Superior temporal gyrus (tissue), 1 donor: ENCODE measurements around the gene CLK3.
"Not testable (repeated sequence)": the region's sequence is repeated elsewhere in the genome, so short reads cannot be mapped to it uniquely, and the experiment has no call there.

Source experiments
- DNase-seq: peaks from one replicate; pipeline ENCODE4 v3.0.0-alpha.2; 2016; ENCODE audit errors: extremely low spot score

The CLK3 gene

DNA sequence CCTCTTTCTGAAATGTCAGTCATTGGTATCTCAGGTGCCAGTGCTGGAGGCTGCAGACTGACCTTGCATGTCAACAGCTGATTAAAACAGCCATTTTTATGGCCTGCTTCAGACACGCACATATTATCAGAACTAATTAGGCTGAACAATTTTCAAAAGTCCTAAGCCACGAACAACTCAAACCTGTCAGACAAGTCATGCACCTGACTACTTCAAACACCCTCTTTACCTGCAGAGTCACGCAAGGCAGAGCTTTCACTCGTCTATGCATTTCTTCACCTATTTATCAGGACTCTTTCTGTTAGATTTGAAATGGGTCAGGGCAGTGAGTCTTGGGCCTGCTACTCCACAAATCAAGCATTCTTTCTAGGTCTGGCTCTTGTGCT, 26.7 kb downstream of the CLK3 start:
- DNase-seq, result no peak

DNA sequence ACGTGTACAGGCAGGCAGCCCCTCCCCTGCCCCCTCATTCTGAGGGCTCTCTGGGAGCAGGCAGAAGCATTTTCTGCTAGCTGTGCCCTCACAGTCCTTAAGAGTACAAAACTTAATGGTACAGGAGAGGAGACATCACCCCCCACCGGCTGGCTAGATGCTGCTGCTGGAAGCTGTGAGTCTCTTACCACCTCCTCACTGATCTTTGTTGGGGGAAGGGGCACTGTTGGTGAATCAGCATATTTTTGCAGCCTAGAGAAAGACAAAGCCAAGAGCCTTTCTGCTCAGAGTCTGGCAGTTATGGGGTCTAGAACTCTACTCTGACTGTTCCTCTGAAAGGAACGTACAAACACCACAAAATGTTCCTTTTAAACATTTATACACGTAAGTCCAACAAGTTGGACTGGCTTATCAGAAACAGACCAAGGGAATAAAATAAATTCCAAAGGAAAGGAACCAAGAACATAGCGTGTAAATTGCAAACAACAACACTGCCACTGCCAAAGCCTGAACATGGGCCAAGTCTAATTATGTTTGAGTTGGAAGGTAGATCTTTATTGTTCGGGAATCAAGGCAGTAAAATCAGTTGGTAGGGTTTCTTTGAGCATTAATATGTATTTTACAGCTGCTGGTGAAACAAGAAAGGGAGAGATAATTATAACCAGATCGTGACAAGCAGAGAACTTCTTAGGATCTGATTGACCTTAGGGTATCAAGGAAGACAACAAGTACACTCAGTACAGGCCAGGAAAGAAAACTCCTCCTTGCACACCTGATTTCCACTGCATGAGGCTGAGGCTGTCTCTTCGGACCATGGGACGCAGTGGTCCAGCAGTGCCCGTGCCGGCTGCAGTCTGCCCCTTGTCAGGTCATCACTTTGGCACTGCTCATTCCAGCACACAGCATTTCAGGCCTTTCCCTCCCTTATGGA, 27.4 kb downstream of the CLK3 start:
- DNase-seq, result no peak

DNA sequence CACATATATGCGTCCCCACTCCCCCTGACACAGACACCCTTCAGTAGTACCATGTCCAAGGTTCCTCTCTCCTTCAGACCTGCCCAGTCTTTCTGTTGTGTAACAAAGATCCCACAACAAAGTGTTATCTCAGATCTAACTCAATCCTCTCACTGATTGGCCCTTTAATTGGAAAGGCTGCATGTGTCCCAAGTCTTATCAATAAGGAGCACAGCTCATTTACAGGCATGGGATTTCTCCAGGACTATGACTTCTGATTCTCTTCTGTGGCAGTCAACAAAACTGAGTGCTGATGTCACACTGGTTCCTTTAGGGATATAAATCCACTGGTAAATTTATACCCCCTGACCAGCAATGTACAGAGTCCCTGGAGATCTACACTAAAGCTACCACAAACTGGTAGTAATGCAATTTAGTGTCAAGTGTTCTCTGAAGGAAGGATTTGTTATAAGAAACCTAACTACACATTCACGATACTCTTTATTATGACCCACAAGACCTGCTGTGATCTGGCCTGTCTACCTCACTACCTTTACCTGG, 28.1 kb downstream of the CLK3 start:
- no peak for DNase-seq

DNA sequence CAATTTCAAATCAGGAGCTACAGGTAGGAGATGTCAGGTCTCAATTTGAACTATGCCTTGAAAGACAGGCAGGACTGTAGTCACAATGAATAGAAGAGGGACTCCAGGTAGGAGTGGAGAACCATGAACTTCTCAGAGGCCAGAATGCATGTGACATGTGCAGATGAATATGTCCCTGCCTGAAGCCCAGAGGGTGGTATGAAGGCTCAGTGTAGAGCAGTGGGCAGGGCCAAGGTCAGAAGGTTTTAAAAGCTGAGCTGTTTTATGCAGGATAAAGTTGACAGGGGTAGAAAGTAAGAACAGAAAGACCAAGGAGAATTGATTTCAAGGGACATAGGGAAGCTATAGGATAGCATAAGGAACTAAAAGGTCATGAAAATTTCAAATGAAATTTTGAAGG, 30.8 kb downstream of the CLK3 start:
- no peak for DNase-seq

DNA sequence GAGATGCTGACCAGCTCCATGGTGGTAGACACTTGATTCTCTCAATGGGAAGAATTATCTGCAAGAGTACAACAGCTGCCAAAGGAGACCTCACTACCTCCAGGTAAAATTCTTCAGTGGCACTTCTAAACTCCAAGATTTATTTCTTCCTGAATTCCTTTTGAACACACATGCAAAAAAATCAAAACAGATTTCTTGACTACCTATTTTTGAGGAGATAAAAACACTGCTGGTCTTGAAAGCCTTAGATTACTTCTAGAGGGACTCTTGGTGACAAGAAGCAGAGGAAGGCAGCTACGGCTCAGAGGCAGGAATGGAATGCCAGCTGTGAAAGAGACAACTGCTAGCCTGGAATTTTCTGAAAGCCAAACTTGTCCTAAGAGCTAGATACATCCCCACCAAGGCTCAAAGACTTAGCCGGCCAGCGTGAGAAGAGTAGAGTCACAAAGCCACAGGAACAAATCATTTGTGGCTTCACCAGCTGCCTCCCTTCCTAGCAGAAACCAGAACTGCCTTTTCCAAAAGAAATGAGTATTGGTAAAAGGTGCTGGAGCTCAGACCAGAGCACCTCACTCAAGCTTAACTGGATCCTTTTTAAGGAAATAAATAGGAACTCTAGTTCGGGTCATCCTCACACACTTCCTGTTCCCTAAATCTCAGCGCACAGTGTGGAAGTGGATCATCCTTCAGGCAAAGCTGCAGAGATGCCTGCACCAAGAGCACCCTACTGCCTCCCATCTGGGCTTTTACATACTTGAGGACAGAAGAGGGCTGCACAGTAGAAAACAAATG, 32.6 kb downstream of the CLK3 start:
- DNase-seq, result no peak

DNA sequence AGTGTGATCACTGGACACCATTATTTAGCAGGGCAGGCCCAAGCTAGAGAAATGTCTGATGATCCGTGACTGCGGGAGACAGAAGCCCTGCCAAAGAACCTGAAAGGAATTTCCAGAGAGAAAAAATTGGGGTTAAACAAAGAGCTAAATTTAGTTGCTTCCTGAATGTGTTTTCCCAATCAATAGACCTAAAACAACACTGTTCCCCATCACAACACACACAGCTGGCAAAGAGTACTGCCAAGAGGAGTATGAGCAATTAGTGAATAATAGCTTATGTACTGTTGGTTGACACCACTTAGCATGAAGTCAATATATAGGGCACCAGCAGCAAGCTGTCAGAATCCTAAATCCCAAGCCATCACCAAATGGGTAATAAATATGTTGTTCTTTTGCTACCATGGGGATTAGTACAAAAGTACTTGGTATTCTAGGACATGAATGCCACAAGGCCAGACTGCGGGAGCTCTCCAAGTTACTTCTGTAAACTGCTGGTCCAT, 35.7 kb downstream of the CLK3 start:
- peak; percentile 54 for DNase-seq

DNA sequence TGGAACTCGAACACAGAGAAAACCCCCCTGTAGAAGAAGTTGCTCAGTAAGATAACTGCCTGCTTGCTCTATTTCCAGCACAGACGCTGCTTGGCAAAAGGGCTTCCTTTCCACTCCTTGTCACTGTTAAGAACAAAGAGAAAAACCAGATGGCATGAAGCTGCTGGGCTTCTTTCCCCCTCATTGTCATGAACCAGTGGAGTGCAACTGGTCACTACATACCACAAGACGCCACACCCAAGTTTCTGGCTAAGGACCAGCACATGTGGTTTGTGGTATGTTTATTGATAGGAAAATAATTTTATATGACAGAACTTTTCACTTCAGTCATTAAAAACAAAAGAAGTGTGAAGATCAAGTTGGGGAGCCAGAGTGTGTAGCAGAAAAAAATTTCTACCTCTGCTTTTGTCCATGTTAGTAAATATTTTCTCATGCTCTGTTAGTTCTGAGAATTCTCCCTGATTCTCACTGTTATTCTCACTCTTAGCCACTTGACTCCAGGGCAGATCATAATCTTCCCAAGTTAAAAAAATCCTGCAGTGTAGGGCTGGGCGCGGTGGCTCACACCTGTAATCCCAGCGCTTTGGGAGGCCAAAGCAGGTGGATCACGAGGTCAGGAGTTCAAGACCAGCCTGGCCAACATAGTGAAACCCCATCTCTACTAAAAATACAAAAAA, 37.9 kb downstream of the CLK3 start:
- no peak for DNase-seq

DNA sequence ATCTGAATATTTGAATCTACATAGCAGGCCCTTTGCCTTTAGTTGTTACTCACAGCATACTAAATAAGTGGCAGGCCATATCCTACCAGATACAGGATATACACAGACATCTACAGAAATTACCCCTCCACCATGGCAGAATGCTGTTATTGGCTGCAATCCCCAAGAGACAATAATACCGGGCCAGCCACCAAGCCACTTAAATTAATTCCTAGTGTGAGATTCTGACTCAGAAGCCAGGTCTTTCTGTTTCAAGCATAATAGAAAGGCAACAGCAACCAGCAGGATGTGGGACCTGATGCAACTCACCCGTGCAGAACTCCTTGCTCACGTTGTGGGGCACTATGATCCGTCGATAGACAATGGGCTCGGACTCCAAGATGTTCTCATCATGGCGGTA, 39.8 kb downstream of the CLK3 start:
- no peak for DNase-seq

DNA sequence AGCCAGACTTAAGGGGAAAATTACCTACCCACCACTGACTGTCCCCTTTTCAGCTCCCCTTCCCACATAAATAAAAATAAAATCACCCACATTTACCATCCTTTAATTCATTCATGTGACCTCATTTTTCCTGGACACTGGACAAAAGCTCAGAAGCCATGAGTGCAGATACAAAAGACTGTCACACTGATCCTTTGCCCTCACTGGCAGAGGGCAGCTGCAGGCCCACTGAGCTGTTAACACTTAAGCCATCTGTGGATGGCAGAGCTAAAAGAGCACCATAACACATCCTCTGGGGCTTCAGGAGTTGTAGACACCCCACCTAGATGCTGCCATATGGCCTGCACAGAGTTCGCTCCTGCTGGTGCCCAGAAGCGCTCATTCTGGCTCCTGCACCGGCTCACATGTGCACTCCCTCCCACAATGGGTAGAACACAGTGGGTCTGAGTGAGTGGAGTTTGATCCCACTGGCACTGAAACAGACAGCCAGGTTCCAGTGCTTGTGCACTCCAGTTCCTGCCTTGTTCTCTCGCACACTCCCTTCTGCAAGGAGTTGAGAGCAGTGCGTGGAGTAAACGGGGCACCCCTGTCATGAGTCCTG, 41.4 kb downstream of the CLK3 start:
- peak; percentile 55 for DNase-seq

DNA sequence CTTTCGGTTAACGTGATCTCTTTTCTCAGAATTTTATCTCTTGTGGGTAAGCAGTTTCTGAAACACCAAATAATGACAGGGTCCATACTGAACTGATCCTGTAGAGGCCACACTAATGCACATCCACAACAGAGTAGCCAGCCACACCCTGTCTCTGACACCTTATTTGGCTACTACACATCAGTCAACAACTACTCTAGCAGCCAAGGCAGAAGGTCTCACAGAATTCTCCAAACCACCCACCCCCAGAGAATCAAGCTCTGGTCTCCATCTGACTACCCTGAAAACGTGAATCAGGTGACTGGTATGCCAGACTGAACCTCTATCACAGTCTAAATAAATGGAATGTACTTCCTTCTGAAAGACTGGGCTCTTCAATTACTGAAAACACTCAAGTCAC, 42.2 kb downstream of the CLK3 start:
- no peak for DNase-seq

DNA sequence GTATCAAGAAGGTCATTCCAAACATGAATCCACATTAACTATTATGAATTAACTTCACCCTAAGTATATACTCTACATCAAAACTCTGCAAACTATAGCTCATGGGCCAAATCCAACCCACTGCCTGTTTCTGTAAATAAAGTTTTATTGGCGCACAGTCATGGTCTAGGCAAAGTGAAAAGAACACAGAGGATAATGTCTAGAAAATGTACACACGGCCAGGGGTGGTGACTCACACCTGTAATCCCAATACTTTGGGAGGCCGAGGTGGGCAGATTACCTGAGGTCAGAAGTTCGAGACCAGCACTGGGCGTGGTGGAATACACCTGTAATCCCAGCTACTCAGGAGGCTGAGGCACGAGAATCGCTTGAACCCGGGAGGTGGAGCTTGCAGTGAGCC, 45.6 kb downstream of the CLK3 start:
- DNase-seq, result not testable (repeated sequence)

DNA sequence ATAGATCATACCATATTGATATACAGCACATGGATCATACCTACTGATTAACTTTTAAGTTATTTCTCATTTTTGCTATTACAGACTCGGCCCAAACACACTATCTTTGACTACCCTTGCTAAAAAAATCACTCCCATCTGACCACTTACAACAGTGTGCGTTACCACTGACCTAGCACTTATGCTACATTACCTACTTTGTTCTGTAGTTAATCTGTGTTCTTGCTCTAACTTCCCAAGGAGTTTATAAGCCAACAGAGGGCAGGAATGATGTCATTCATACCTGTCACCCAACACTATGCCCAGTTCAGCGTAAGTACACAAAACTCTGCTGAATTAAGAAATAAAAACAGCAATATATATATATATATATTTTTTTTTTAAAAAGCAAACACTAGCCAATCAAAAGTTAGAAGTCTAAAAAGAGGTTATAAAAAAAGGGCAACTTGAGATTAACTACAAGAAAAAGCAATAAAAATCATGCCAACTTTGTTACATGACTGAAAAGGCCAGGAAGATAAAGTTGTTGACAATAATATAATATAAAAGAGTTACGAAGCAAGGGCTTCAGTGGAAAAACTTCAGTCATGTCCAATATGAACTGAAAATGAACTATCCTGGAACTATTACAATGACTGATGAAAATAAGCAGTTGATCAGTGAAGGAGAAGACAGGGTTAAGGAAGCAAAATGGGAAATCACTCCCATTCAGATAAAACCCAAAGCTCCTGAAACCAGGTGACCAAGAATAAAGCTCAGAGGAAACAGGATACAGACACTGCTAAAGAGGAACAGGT, 46.6 kb downstream of the CLK3 start:
- no peak for DNase-seq

DNA sequence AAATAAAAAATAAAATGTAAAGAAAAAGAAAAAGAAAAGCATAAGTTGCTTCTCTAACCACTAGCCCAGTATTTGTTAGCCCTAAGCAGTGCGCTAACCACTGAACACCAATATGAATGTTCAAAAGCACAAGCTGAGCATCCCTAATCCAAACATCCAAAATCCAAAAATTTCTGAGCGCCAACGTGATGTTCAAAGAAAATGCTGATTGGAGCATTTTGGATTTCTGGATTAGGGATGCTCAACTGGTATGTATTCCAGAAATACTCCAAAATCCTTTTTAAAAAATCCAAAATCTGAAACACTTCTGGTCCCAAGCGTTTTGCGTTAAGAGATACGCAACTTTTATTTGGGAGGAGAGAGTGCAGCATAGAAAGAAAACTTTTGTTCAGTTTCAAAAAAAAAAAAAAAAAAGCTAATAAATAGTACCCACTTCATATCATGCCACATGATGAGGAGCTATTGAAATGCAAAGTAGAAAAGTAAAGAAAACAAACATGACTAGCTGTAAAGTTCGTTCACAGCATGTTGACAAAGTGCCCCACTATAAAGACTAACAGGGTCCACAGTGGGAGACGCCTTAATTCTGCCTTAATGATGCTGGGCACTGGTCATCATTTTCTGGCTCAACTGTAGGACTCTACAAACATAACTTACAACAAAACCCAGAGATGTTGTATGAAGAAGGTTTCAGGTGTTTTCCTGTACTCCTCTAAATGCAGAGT, 47.8 kb downstream of the CLK3 start:
- DNase-seq, result no peak

DNA sequence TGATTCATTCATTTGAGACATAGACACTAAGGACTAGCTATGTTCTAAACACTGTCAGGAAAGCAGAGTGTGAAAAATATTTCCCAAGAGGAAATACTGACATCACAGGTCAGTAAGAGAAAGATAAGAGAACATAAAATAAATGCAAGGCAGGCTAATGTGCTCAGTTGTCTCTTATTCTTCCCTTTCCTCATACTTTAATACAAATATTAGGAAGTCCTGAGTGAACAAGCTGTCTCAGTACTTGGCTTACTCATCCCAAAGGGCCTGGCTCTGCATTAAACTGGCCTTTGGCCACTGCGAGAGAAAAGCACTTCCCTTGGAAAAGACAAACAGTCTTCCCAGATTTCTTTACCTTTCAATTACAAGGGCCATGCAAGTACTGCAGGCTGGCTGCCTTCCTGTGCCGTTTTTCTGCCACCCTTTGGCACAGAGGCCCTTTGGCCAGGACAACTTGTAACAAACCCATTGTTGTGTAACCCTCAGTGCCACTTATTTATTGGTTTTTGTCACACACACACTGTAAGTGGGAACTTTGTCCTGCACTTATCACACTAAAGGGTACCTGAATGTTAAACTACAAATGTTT, 48.5 kb downstream of the CLK3 start:
- DNase-seq, result no peak

DNA sequence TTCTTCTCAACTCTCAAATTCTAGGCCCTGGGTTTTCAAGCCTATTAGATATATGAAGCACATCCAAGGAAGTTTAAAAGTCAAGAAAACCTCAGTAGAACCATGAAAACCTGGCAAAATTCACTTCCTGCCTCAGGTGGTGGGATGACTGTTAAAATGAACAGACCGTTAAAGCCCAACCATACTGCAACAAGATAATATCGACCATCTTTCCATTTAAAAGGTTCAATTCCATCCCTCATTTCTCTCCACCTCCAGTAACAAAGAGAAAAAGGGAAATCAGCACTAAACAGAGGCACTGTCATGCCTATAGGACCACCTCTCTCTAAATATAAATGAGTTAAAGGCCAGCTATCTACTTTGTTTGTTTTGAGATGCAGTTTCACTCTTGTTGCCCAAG, 49.0 kb downstream of the CLK3 start:
- DNase-seq, result no peak

DNA sequence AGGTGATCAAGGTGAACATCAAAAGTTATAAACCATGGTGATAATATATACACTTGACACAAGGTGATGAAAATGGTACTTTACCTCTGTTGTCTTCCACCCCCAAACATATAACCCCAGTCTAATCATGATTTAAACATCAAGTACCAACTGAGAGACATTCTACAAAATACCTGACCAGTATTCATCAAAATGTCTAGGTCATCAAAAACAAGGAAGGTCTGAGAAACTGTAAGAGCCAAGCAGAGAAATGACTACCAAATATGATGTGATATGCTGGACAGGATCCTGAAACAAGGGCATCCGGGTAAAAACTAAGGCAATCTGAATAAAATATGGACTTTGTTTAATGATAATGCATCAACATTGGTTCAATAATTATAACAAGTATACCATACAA, 52.3 kb downstream of the CLK3 start:
- no peak for DNase-seq

DNA sequence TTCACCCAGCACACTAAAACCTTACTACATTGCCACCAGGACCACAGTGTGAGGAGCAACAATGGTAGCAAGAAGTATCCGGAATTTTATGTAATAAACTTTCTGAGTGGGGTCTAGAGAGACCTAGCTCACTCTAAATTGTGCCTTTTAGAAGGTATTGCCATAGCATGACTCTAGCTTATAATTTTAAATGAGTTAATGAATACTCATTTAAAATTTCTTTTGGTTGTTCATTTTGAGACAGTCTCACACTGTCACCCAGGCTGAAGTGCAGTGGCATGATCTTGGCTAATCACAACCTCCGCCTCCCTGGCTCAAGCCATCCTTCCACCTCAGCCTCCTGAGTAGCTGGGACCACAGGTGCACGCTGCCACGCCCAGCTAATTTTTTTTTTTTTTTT, 54.0 kb downstream of the CLK3 start:
- no peak for DNase-seq

DNA sequence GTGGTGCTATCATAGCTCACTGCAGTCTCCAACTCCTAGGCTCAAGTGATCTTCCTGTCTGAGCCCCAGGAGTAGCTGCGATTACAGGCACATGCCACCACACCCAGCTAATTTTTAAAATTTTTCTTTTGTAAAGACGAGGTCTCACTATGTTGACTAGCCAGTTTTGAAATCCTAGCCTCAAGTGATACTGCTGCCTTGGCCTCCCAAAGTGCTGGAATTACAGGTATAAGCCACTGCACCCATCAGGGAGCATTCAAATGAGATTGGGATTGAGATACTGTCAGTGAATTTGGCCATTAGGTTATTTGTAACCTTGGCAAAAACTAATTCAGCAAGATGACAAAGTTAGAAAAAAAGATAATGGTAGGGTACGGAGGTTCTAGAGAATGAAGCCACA, 58.5 kb downstream of the CLK3 start:
- DNase-seq, result no peak

DNA sequence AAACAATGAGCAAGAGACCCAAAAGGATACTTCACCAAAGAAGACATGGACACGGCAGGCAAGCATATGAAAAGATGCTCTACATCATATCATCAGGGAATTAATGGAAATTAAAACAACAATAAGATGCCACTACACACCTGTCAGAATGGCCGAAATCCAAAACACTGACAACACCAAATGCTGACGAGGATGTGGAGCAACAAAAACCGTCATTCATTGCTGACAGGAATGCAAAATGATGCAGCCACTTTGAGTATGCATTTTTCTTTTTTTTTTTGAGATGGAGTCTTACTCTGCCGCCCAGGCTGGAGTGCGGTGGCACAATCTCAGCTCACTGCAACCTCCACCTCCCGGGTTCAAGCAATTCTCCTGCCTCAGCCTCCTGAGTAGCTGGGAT, 61.2 kb downstream of the CLK3 start:
- DNase-seq, result no peak
